Activated CD4-positive, alpha-beta T cell treated with anti-CD3 and anti-CD28 coated beads, Interleukin-2, Interleukin-4, amounts not matched to agents 100 ng/mL and 50 ng/mL, durations not matched to agents 16 hours and 8 hours (primary cell): ENCODE data around the gene TTC3.
"Not testable (repeated sequence)": the region's sequence is repeated elsewhere in the genome, so short reads cannot be mapped to it uniquely, and the experiment has no call there.

Experiments used
- DNase-seq: peaks from one replicate; pipeline ENCODE4 v3.0.0-alpha.2; 2020; ENCODE audit warnings: low spot score

Gene TTC3

DNA sequence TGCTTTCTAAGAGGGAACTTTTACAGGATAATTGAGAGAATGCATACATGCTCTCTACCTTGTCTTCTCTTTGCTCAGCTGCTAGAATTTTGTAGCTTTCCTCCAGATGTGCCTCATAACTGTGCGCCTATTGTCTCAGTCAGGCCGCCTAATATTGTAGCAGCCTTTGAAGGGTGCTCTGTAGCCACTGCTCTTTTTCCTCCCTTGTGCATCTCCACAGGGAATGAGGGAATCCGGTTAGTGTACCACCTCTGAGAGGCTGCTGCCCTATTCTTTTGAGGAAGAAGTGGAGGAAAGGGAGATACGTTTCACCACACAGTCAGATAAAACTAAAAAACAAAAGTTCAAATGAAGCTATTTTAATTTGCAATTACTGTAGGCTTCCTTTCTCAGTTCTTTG lies 22.8 kb downstream of the TTC3 start:
- no peak for DNase-seq

DNA sequence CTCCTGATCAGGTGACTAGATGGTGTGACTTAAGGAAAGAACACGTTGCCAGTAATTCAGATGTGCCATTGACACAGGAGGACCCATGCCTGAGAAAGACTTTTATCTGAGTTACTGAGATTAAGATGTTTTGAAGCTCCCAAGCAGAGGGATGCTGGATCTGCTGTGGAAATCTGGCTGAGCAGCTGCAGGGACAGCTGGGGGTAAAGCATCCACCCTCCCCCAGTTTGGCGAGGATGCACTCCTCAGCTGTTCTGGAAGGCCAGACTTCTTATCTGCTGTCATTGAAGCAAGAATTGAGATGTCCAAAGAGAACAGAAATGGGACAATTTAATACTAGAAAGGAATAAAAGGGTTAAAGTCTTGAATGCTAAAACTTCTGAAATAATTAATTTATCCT lies 25.7 kb downstream of the TTC3 start:
- DNase-seq = no peak

DNA sequence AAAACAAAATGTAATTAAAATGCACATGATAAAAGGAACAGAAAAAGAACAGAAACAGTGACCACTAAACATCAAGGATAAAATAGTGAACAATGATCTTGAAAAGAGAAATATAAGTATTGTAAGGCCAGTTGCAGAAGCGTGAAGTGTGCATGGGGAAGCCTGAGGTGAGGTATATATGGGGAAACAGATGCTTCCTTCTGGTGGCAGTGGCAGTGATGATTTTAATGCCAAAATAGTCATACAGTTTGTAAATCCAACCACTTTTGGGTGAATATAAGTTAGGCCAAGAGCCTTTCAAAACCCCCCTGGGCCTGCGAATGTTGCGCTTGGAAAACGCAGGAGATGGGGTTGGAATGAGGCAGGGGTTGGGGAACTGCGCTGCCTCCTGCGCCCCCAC lies 27.3 kb downstream of the TTC3 start:
- no peak for DNase-seq

DNA sequence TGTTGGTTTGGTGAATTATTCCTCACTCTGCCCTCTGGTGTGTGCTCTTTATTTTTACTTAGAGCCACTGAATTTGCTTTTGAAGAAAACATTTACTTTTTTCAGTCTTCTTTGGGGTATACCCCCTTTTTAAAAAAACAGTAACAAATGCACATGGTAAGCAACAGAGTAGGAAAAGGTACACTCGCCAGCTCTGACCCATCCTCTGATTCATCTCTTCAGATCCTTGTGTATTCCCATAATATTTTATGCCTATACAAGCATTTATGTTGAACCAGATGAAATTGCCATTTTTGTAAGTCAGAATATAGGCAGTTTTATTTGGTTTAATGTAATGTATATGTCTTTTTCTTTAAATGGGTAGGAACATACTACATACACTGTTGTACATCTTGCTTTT lies 28.3 kb downstream of the TTC3 start:
- DNase-seq = no peak

DNA sequence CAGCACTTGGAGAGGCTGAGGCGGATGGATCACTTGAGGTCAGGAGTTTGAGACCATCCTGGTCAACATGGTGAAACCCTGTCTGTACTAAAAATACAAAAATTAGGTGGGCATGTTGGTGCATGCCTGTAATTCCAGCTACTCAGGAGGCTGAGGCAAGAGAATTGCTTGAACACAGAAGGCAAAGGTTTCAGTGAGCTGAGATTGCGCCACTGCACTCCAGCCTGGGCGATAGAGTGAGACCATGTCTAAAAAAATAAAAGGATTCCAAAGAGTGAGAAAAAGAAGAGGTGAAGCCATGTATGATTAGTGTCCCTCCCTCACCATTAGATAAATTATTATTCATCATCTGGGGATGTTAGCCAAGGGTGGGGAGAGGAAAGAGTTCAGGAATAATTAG lies 29.7 kb downstream of the TTC3 start:
- not testable (repeated sequence) for DNase-seq

DNA sequence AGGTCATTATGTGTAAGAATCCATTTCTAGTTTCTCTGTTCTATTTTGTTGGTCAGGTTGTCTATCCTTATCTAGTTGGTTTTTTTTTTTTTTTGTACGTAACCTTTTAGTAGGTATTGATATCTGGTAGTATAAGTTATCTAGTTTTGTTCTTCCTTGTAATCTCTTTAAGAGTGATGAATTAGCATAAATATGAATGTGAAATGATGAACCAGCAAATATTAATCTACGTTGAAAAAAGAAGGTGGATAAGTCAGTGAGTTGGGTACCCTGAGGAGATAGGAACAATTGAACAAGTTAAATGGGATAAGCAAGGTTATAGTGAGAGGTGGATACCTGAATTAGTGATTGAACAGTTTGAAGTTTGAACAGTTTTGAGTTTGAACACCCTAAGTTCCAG lies 33.9 kb downstream of the TTC3 start:
- DNase-seq = no peak

DNA sequence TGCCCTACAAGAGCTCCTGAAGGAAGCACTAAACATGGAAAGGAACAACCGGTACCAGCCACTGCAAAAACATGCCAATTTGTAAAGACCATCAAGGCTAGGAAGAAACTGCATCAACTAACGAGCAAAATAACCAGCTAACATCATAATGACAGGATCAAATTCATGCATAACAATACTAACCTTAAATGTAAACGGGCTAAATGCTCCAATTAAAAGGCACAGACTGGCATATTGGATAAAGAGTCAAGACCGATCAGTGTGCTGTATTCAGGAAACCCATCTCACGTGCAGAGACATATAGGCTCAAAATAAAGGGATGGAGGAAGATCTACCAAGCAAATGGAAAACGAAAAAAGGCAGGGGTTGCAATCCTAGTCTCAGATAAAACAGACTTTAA lies 38.0 kb downstream of the TTC3 start:
- DNase-seq = not testable (repeated sequence)

DNA sequence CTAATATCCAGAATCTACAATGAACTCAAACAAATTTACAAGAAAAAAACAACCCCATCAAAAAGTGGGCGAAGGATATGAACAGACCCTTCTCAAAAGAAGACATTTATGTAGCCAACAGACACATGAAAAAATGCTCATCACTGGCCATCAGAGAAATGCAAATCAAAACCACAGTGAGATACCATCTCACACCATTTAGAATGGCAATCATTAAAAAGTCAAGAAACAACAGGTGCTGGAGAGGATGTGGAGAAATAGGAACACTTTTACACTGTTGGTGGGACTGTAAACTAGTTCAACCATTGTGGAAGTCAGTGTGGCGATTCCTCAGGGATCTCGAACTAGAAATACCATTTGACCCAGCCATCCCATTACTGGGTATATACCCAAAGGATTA lies 41.2 kb downstream of the TTC3 start:
- not testable (repeated sequence) for DNase-seq

DNA sequence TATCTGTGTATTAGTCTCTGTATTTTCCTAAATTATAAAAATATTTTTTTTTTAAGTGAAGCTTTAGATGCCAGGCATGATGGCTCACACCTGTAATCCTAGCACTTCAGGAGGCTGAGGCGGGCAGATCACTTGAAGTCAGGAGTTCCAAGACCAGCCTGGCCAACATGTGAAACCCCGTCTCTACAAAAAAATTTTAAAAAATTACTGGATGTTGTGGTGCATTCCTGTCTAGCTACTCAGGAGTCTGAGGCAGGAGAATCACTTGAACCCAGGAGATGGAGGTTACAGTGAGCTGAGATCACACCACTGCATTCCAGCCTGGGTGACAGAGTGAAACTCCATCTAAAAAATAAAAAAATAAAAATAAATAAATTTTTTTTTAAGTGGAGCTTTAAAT lies 43.4 kb downstream of the TTC3 start:
- DNase-seq = not testable (repeated sequence)

DNA sequence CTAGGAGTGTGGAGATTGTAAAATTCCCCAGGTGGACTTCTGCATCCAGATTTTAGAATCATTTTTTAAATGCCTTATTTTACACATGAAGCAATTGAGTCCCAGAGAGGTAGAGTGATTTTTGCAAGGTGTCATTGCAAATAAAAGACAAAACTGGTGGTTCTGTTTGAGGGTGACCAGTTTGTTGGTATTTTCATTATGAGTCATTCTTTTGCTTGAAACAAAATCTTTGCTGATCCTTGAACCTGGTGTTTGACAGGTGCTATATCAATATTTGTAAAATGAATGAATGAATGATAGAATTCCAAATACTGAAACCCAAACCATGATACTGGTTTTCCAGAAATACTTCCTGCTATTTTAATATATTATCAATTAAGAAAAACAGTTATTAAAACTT lies 44.1 kb downstream of the TTC3 start:
- peak; percentile 11 for DNase-seq

DNA sequence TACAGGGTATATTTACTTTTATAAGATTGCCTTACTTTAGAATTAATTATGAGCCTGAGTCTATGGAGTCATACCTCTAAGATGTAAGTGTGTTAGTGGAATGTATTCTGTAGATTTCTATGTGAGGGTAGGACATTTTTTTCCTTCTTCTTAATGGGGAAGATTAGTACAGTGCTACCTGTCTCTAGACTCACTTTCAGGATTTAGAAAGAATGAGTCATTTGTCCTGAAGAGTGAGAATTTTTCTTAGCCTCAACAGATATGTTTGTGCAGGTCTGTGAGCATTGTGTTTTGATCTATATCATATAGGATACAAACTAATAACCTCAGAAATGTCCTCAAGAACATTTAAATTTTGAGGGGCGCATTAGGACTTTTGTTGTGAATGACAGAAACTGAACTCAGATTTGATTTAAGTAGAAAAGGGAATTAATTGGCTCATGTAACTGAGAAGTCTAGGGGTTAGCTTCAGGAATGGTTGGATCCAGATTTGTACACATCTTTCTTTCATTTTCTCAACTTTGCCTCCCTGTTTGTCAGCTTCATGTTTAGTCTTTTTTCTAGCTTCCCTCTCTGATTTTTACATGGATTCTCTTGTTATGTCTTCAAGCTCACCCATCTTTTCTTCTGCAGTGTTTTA lies 45.3 kb downstream of the TTC3 start:
- no peak for DNase-seq

DNA sequence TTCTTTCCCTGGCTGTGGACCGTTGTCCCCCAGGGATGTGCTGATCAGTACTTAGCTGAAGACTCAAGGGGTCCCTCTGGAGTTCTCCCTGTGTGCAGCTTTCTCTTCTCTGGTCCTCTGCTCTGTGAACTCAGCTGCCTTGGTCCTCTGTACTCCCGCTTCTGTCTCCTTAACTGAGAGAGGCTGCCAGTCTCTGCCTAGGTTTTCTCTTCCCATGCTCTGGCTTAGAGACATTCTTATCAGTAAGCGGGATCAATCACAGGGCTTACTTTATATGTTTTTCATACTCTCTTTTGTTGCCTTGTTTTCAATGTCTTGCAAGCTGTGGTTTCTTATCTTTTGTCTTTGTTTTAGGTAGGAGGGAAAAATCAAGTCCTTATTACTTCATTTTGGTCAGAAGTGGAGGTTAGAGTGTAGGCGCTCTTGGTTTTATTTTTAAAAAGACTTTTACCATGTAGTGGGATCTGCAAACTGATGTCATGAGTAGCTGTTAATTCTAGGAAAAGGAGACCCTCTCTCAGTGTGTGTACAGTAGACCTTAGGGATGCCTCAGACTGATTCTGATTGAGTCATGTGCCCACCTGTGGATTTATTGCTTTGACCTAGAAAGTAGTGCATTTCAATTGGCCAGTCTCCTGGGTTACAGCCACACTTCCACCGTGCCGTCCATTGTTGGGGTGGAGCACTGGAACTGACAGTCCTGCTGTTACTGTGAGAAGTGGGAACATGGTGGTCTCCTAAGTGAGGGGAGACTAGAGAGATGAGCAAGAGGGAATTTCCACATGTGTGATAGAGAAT lies 46.6 kb downstream of the TTC3 start:
- DNase-seq = no peak

DNA sequence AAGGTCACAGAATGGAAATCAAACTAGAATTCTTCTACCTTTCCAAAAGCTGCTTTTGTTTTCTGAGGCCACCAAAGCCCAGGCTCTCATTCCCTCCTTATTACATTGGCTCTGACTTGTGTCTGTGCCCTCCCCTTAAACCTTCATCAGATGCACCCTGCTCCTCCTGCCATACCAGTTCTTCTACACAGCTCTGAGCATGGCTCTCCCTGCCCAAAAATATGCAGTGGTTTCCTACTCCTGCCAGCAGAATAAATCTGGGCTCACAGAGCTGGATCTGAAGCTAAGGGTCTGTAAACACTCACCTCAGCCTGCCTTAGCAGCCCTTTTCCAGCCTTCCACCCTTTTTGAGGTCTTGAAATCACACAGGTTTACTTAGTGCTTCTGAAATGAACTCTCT lies 55.0 kb downstream of the TTC3 start:
- DNase-seq = no peak

DNA sequence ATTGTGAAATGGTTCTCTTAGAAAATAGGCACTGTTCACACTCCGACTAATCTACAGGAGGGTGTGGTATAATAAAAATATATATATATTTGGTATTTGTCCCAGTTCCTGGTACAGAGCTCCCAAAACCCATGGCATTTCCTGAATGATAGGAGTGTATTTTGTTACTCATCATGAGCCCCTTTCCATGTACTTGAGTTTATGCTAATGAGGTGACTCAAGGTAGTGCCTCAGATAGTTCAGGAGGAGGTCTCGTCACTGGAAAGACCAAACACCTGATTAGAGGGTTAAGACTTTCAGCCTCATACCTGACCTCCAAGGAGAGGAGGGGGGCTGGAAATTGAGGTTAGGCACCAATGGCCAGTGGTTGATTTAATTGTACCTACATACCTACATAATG lies 57.9 kb downstream of the TTC3 start:
- DNase-seq = no peak

DNA sequence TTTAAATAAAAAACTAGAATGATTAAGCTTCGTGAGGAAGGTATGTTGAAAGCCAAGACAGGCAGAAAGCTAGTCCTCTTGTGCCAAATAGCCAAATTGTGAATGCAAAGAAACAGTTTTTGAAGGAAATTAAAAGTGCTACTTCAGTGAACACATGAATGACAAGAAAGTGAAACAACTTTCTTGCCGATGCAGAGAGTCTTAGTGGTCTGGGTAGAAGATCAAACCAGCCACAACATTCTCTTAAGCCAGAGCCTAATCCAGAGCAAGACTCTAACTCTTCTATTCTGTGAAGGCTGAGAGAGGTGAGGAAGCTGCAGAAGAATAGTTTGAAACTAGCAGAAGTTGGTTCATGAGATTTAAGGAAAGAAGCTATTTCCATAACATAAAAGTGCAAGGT lies 63.2 kb downstream of the TTC3 start:
- no peak for DNase-seq

DNA sequence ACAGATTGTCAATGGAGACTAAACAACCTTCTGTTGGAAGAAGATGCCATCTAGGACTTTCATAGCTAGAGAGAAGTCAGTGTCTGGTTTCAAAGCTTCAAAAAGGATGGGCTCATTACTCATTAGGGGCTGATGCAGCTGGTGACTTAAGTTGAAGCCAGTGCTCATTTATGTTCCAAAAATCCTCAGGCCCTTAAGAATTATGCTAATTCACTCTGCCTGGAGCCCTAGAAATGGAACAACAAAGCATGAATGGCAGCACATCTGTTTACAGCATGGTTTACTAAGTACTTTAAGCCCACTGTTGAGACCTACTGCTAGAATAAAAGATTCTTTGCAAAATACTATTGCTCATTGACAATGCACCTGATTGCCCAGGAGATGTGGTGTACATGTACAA lies 63.7 kb downstream of the TTC3 start:
- no peak for DNase-seq

DNA sequence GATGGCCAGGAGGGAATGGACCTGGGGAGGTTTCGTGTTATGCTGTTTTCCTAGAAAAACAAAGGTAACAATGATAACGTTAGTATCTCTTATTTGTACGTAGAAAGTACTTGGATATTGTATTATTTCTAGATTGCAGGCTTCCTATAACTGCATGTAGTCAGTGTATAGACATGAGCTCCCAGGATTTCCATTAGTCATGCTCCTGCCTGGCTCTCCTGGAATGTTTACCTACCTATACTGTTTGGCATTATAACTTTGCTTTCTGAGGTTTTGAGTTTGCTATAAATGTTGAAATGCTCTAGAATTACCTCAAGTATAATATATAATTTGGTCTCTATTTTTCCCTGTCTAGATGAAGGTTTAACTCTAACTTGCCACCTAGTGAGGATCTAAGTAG lies 66.1 kb downstream of the TTC3 start:
- DNase-seq = no peak

DNA sequence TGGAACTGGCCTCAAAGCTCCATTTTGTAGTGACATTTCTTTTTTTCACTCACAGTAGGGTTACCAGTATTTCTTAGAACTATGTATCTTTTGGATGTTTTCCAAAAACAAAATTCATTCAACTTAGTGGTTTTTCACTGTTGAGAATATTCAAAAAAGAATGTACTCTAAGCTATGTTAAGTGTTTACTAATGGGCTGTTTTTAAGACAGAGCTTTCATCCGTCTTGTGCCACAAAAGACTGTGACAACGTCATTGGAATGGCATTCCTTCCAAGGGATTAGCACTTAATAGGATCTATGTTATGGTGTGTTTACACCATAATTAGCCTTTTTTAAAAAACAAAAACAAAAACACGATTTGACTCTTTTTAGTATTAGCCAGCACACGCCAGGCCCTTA lies 66.8 kb downstream of the TTC3 start:
- no peak for DNase-seq

DNA sequence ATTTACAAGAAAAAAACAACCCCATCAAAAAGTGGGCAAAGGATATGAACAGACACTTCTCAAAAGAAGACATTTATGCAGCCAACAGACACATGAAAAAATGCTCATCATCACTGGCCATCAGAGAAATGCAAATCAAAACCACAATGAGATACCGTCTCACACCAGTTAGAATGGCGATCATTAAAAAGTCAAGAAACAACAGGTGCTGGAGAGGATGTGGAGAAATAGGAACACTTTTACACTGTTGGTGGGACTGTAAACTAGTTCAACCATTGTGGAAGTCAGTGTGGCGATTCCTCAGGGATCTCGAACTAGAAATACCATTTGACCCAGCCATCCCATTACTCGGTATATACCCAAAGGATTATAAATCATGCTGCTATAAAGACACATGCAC lies 70.3 kb downstream of the TTC3 start:
- not testable (repeated sequence) for DNase-seq

DNA sequence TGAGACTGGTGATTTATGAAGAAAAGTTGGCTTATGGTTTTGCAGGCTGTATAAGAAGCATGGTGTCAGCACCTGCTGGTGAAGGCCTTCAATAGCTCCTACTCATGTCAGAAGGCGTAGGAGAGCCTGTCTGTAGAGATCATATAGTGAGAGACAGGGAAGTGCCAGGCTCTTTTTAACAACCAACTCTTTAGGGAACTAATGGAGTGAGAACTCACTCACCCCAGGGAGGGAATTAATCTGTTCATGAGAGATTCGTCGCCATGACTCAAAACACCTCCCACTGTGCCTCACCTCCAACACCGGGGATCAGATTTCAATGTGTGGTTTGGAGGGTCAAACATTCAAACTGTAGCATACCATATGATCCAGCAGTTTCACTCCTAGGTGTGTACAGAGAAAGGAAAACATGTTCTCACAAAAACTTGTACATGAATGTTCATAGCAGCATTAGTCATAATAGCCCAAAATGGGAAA lies 72.6 kb downstream of the TTC3 start:
- DNase-seq = no peak

DNA sequence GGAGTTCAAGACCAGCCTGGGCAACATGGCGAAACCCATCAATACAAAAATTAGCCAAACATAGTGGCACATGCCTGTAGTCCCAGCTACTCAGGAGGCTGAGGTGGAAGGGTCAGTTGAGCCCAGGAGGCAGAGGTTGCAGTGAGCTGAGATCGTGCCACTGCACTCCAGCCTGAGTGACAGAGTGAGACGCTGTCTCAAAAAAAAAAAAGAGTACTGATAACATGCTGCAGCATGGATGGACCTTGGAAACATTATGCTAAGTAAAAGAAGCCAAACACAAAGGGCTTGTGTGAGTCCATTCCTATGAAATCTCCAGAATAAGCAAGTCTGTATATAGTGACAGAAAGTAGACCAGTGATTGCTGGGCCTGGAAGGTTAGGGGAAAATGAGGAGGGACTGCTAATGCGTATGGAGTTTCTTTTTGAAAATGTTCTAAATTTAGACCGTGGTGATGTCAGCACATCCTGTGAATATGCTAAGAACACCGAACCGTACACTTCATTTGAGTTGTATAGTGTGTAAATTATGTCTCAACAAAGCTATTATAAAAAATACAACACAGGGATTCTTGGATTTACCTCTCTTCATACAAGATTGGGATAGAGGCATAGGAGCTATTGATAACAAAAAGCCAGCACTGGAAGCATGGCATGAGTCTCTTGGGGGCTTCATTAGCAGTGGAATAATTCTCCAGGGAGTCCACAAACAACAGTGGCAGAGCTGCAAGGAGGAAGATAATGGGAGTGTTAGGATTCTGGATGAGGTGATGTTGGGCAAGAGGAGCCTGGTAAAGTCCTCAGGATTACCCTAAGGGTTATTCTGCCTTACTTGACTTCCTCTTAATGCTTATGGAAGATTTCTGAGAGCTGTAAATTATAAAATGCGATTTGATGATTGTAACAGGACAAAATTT lies 73.5 kb downstream of the TTC3 start:
- DNase-seq = no peak

DNA sequence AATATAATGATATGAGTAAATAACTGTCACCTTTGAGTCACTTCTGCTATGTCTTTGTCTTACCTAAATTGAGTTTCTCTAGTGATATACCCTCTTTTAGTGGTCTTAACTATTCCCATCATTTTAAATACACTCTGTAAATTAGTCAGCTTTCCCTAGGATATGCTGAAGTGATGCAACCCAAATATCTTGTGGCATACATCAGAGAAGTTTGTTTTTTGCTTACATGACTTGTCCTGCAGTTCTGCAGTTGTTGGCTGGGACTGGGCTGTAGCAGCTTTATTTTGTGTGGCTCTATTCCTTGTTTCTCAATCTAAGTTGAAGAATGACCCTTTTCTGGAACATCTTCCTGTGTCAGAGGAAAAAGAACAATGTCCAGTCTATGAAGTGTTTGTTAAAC lies 76.4 kb downstream of the TTC3 start:
- DNase-seq = no peak
